ENCODE data around the gene MAU2.

MAU2 gene

DNA sequence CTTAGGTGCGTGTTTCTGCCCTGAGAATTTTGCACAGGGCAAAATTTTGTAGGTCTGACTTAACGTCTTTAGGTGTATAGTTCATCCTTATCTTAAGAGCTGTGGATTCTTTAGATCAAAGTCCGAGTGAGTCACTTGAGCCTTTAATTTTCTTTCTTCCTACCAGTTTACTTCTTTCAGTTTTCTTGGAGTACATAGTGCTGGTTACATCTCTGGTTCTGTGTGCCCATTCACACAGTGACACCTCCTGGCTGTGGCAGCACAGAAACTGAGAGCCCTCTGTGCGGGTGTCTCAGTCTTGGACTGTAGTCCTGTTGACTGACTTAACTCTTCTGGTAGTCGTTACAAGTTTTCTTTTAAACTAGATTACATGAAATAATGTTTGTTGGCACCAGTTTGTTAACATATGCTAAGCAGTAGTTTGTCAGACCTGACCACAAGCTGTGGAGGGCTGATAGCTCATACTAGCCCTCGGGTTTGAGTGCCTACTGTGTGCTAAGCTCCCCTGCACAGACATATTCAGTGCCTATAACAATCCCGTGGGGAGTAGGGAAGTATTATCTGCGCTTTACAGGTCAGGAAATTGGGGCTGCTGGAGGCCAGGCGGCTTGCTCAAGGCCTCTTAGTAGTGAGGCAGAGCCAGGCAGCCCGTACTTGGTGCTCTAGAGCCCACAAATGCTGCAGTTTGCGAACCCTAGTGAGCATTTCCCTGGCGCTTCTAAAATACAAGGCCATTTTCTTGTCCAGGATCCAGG, 86.4 kb downstream of the MAU2 start:
- POLR2A ChIA-PET, result interaction anchor here (0.6 to 0.7 kb wide), 2 partner anchors 11 to 13 kb away, joined by 3 to 5 read pairs; no protein-coding TSS in a partner anchor
- no peak for DNase-seq (ENCODE audit: extremely low spot score)
- CTCF ChIA-PET, result interaction anchor here (1.4 to 4.0 kb wide), 4 partner anchors 10 to 83 kb away, joined by 3 to 44 read pairs (median 7); no protein-coding TSS in a partner anchor
- TF ChIP-seq, protein P1, sequence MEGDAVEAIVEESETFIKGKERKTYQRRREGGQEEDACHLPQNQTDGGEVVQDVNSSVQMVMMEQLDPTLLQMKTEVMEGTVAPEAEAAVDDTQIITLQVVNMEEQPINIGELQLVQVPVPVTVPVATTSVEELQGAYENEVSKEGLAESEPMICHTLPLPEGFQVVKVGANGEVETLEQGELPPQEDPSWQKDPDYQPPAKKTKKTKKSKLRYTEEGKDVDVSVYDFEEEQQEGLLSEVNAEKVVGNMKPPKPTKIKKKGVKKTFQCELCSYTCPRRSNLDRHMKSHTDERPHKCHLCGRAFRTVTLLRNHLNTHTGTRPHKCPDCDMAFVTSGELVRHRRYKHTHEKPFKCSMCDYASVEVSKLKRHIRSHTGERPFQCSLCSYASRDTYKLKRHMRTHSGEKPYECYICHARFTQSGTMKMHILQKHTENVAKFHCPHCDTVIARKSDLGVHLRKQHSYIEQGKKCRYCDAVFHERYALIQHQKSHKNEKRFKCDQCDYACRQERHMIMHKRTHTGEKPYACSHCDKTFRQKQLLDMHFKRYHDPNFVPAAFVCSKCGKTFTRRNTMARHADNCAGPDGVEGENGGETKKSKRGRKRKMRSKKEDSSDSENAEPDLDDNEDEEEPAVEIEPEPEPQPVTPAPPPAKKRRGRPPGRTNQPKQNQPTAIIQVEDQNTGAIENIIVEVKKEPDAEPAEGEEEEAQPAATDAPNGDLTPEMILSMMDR (IDR thresholded peaks at IDR 0.05; ENCODE audit: control extremely low read depth, extremely low read depth, low read depth, missing control alignments), result peak; percentile 33

DNA sequence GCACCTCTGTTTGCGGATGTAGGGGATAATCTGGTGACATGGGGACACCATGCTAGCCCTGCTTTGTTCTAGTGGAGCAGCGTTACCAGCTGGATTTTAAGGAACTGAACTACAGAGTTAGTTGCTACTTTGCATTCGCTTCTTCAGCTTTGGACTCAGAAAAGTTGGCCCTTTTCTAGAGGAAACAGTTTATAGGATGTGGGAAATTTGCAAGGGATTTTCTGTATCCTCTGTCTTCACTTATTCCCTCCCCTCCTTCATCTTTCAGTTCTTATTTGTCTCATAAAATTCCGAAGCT, 87.0 kb downstream of the MAU2 start:
- ChIA-PET CTCF (interaction anchor here (1.4 to 4.0 kb wide), 3 partner anchors 9 to 82 kb away, joined by 3 to 44 read pairs (median 6); no protein-coding TSS in a partner anchor), POLR2A (interaction anchor here (0.6 kb wide), 1 partner anchor 12 kb away, joined by 5 read pairs; no protein-coding TSS in a partner anchor)
- TF ChIP-seq, protein P1 (IDR thresholded peaks at IDR 0.05; ENCODE audit: control extremely low read depth, extremely low read depth, low read depth, missing control alignments), result no peak
- DNase-seq (ENCODE audit: extremely low spot score), result no peak
